ENCODE measurements around the gene ZNF668.
A peak's percentile ranks its signal among the peaks of the same experiment; 100 is the strongest.
"Not testable (repeated sequence)": the region's sequence is repeated elsewhere in the genome, so short reads cannot be mapped to it uniquely, and the experiment has no call there.

The ZNF668 gene

GRCh38 chr16:31036691-31037090 is 37.3 kb downstream of the ZNF668 start:
- TF ChIP-seq POLR2A (IDR thresholded peaks at IDR 0.05; ENCODE audit: low read depth, low read length): no peak
- FAIRE-seq (no peak), DNase-seq (ENCODE audit: insufficient read length, low spot score) (no peak)

DNA sequence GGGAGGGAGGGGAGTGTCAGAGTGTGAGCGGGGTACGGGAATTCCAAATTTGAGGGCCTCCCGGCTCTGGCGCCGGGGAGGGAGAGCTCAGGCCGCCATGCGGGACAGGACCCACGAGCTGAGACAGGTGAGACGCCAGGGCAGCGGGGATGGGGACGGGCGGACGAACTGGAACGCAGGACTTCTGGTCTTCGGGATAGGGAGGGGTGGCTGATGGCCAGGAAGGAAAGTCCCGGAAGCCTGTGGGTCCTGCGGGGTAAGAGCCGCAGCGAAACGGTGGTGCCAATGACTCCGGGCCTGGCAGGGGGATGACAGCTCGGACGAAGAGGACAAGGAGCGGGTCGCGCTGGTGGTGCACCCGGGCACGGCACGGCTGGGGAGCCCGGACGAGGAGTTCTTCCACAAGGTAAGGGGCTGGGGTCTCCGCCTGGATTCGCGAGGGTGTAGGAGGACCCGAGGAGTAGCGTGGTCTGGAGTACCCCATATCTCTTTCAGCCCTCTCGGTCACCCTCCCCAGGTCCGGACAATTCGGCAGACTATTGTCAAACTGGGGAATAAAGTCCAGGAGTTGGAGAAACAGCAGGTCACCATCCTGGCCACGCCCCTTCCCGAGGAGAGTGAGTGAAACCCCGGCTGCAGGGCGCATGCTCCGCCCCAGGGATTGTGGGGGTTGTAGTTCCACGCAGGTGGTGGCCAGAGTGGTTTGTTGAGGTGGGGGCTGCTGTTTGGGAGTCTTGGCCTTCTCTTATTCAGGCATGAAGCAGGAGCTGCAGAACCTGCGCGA is 40.1 kb downstream of the ZNF668 start:
- FAIRE-seq (no peak), DNase-seq (ENCODE audit: insufficient read length, low spot score) (peak; percentile 95)
- 0 out of 2 replicates have a peak, but pooled peaks have one; percentile 18 for TF ChIP-seq POLR2A (IDR thresholded peaks at IDR 0.05; ENCODE audit: low read depth, low read length)

- DNase-seq (ENCODE audit: insufficient read length, low spot score): peak; percentile 88
- FAIRE-seq: peak; percentile 90
Measured at GRCh38 chr16:31032736-31033708, 41.0 kb downstream of the ZNF668 start, which contains the start of gene STX4. Gene STX4 (plus strand): TSS chr16:31033558. CDS start chr16:31033806, 248 bp downstream.

GRCh38 chr16:31031276-31031675 is 42.8 kb downstream of the ZNF668 start:
- DNase-seq (ENCODE audit: insufficient read length, low spot score): no peak
- FAIRE-seq: no peak
- TF ChIP-seq POLR2A (IDR thresholded peaks at IDR 0.05; ENCODE audit: low read depth, low read length): no peak

More at GRCh38 chr16:31032736-31033708, 41.0 kb downstream of the ZNF668 start, which contains the start of gene STX4:
- peak; percentile 34 for TF ChIP-seq POLR2A (IDR thresholded peaks at IDR 0.05; ENCODE audit: low read depth, low read length)

- FAIRE-seq (no peak), DNase-seq (ENCODE audit: insufficient read length, low spot score) (no peak)
Measured at GRCh38 chr16:31029272-31029671, 44.8 kb downstream of the ZNF668 start.

GRCh38 chr16:31025339-31025738 is 48.7 kb downstream of the ZNF668 start:
- no peak for FAIRE-seq
- no peak for TF ChIP-seq POLR2A (IDR thresholded peaks at IDR 0.05; ENCODE audit: low read depth, low read length)
- DNase-seq (ENCODE audit: insufficient read length, low spot score): no peak

More at GRCh38 chr16:31029272-31029671, 44.8 kb downstream of the ZNF668 start:
- TF ChIP-seq POLR2A (IDR thresholded peaks at IDR 0.05; ENCODE audit: low read depth, low read length): no peak

- FAIRE-seq: no peak
- TF ChIP-seq POLR2A (IDR thresholded peaks at IDR 0.05; ENCODE audit: low read depth, low read length): no peak
- DNase-seq (ENCODE audit: insufficient read length, low spot score): no peak
Measured at GRCh38 chr16:31023627-31024226, 50.3 kb downstream of the ZNF668 start.

- no peak for FAIRE-seq
- no peak for TF ChIP-seq POLR2A (IDR thresholded peaks at IDR 0.05; ENCODE audit: low read depth, low read length)
- no peak for DNase-seq (ENCODE audit: insufficient read length, low spot score)
Measured at GRCh38 chr16:31023252-31023602, 50.8 kb downstream of the ZNF668 start.

DNA sequence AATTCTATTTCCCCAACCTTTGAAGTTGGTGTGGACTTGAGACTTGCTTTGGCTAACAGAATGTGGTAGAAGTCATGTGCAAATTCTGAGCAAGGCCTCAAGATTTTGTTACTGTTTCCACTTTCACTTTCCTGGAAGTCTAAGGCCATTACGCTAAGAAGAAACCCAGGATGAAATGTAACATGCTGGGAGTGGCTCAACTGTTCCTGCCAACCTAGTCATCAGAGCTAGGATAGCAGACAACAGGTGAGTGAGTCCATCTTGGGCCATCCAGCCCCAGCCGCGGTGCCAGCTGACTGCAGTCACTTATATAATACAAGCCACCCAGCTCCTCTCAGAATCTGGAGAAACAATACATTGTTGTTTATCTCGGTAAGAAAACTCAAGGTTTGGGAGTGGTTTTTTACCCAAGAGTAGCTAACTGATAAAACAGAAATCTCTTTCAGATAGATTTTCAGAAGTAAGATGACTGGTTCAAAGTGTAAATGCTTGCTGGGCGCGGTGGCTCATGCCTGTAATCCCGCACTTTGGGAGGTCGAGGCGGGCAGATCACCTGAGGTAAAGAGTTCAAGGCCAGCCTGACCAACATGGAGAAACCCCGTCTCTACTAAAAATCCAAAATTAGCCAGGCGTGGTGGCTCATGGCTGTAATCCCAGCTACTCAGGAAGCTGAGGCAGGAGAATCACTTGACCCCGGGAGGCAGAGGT is 51.3 kb downstream of the ZNF668 start:
- no peak for FAIRE-seq
- no peak for TF ChIP-seq POLR2A (IDR thresholded peaks at IDR 0.05; ENCODE audit: low read depth, low read length)

GRCh38 chr16:31020536-31020935 is 53.5 kb downstream of the ZNF668 start:
- TF ChIP-seq POLR2A (IDR thresholded peaks at IDR 0.05; ENCODE audit: low read depth, low read length): no peak
- DNase-seq (ENCODE audit: insufficient read length, low spot score): no peak
- no peak for FAIRE-seq

More for the DNA sequence above, 51.3 kb downstream of the ZNF668 start:
- DNase-seq (ENCODE audit: insufficient read length, low spot score): no peak

- not testable (repeated sequence) for DNase-seq (ENCODE audit: insufficient read length, low spot score); FAIRE-seq
Measured at GRCh38 chr16:31017756-31018155, 56.3 kb downstream of the ZNF668 start.

DNA sequence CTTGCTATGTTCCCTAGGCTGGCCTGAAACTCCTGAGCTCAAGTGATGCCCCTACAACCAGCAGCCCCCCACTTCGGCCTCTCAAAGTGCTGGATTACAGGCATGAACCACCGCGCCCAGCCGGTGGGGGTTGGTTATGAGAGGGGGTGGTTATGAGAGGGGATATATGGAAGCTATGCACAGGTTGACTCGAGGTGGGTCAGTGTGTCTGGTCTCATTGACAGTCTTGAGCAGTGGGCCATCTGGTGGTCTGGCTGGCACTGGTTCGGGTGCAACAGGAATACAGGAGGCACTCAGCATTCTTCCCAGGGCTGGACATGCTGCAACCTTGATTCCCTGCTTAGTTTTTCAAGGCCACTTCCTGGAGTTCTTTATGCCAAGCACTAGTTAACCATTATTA is 58.0 kb downstream of the ZNF668 start:
- TF ChIP-seq POLR2A (IDR thresholded peaks at IDR 0.05; ENCODE audit: low read depth, low read length): no peak
- DNase-seq (ENCODE audit: insufficient read length, low spot score) (no peak), FAIRE-seq (no peak)

GRCh38 chr16:31013292-31013691 is 60.7 kb downstream of the ZNF668 start:
- not testable (repeated sequence) for DNase-seq (ENCODE audit: insufficient read length, low spot score)

DNA sequence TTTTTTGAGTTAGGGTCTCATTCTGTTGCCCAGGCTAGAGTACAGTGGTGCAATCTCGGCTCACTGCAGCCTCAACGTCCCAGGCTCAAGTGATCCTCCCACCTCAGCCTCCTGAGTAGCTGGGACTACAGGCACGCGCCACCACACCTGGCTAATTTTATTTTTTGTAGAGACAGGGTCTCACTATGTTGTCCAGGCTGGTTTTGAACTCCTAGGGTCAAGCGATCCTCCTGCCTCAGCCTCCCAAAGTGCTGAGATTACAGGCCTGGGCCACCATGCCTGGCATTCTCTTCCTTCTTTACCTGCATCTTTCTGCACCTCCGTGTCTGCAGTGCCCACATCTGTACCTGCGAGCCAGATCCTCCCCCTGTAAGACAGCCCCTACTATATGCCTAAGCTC is 62.2 kb downstream of the ZNF668 start:
- FAIRE-seq; DNase-seq (ENCODE audit: insufficient read length, low spot score): not testable (repeated sequence)

More at GRCh38 chr16:31013292-31013691, 60.7 kb downstream of the ZNF668 start:
- FAIRE-seq: not testable (repeated sequence)
